Epithelial cell of proximal tubule (primary cell): ENCODE data around the gene PIK3CB. TPM values are rescaled to one million over a fixed set of nuclear protein-coding genes. Genes with fewer than 3 reads are reported as not detected.
"Not testable (repeated sequence)": the region's sequence is repeated elsewhere in the genome, so short reads cannot be mapped to it uniquely, and the experiment has no call there.

Experiments
- DNase-seq: peaks from one replicate; pipeline ENCODE4 v3.0.0-alpha.2; 2011; ENCODE audit warnings: low read depth
- H3K4me3 ChIP-seq: 2 replicates; pipeline ENCODE4 v1.5.1; 2011; ENCODE audit warnings: low read depth, mild to moderate bottlenecking, low read length
- total RNA-seq: library from RNA; depleted of rRNA; stranded (reverse); fragments of >200 nt; gene quantifications from 2 replicates; pipeline ENCODE4 v1.2.3, GENCODE V29; 2015
- TF ChIP-seq, protein P1 (sequence below): conservative IDR thresholded peaks from 2 replicates; pipeline ENCODE4 v1.5.1; 2012; ENCODE audit warnings: low read depth, mild to moderate bottlenecking, low read length

The PIK3CB gene
- total RNA-seq, 1 donor from 2014 or later, result 9.1 TPM

DNA sequence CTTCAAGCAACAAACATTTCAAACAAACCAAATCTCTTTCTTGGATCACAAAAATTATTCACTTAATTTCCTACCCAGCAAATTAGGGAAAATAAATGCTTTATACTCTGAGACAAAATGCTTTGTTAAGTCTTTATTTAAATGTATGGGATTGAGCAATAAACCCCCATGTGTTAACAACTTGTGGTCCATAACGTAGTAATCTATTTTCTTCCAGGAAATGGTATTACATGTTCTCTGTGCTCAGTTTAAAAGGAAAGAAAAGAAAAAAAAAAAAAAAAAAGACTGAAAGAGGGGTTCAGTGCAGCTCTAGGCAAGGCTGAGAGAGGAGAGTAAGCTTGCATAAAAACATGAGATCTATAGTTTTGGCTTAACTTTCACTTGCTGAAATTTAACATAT, 102.3 kb downstream of the PIK3CB start:
- no peak overlapping the region for H3K4me3 ChIP-seq
- TF ChIP-seq, protein P1, sequence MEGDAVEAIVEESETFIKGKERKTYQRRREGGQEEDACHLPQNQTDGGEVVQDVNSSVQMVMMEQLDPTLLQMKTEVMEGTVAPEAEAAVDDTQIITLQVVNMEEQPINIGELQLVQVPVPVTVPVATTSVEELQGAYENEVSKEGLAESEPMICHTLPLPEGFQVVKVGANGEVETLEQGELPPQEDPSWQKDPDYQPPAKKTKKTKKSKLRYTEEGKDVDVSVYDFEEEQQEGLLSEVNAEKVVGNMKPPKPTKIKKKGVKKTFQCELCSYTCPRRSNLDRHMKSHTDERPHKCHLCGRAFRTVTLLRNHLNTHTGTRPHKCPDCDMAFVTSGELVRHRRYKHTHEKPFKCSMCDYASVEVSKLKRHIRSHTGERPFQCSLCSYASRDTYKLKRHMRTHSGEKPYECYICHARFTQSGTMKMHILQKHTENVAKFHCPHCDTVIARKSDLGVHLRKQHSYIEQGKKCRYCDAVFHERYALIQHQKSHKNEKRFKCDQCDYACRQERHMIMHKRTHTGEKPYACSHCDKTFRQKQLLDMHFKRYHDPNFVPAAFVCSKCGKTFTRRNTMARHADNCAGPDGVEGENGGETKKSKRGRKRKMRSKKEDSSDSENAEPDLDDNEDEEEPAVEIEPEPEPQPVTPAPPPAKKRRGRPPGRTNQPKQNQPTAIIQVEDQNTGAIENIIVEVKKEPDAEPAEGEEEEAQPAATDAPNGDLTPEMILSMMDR, result no peak
- no peak for DNase-seq

DNA sequence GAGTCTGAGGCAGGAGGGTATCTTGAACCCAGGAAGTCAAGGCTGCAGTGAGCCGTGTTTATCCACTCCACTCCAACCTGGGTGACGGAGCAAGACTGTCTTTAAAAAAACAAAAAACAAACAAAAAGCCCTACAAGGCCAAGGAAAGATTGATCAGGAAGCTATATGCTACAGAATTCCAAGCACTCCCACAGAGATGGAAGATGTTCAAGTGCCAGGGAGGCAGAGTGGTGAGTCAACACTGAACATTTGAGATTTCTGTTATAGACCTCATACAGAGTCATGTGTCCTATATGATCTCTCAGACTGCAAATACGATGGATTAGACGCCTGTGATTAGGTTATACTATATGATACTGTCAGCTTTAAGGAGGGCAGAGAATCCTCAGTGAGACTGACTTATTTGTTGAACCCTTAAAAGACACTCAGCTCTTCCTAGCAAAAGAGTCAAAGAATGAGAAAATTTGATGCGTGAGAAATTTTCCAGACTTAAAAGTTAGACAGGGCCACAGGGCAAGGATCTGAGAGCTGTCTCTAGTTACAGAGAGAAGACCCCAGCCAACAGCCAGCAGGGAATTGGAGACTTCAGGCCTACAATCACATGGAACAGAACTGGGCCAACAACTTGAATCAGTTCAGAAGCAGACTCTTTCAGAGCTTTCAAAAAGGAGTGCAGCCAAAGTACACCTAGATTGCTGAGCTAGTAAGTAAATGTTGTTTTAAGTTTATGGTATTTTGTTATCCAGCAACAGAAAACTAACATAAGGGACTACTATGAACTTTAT, 107.6 kb downstream of the PIK3CB start:
- DNase-seq, result no peak
- H3K4me3 ChIP-seq, result no peak overlapping the region
- TF ChIP-seq, protein P1, result no peak

DNA sequence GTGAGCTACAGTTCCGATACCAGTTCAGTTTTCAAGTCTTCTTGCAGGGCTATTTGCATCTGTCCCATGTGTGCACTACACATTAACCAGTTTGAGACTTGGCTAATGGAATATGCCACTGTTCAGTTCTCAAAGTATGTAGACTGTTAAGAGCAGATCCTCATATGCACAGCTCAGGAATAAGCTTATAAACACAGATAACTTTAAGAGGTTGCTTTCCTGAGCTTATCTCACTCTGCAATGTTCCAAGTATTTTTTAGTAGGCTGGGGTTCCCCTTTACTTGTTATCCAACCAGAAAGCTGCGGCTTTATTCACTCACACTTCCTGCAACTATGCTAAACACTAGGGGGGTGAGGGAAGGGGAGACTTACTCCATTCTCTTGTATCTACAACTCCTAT, 108.7 kb downstream of the PIK3CB start:
- not testable (repeated sequence) for DNase-seq, H3K4me3 ChIP-seq

DNA sequence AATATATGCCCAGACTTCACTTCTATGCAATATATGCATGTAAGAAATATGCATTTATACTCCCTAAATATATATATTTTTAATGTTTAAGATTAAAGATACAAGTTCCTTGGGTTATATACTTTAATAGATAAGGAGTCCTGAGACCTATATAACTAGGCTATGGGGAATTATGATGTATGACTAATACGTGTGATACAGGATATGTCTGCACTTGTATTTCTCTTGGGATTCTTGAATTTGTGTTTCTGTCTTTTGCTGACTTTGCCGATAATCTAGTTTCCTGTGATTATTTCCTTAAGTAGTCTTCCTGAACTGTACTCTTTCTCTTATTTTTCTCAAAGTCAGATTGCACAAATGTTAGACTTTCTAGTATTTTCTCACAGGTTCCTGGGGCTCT, 109.6 kb downstream of the PIK3CB start:
- H3K4me3 ChIP-seq, result no peak overlapping the region

DNA sequence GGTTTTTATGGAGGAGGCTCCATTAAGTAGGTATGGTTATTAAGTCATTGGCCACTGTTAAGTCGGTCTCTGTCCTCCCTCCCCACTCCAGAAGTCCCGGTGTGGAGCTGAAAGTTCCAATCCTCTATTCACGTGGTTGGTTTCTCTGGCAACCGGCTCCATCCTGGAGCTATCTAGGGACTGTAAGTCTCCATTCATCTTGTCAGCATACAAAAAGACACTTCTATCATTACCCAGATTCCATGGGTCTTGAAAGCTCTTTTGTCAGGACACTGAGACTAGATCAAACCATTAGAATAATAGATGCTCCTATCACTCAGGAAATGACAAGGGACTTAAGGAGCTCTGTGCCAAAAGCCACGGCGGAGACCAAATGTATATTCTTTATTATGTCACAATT, 110.3 kb downstream of the PIK3CB start:
- H3K4me3 ChIP-seq, result no peak overlapping the region
- TF ChIP-seq, protein P1, result no peak
- DNase-seq, result no peak

More for the DNA sequence above, 109.6 kb downstream of the PIK3CB start:
- TF ChIP-seq, protein P1, result no peak
- no peak for DNase-seq

DNA sequence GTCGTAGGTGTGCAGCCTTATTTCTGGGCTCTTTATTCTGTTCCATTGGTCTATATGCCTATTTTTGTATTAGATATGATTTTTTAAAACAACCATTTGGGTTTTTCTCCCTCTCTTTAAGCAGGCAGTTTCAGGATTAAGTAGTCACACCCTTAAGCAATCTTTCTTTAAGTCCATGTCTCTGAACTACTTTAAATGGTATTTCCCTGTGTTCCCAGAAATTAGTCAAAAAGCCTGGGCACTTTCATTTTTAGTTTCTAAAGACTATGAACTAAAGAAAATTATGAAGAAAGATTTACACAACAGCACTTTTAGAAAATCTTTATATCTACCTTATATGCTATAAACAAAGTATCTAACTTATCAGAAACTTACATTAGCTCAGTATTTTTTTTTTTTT, 115.9 kb downstream of the PIK3CB start:
- no peak overlapping the region for H3K4me3 ChIP-seq
- no peak for DNase-seq
- TF ChIP-seq, protein P1, result no peak

DNA sequence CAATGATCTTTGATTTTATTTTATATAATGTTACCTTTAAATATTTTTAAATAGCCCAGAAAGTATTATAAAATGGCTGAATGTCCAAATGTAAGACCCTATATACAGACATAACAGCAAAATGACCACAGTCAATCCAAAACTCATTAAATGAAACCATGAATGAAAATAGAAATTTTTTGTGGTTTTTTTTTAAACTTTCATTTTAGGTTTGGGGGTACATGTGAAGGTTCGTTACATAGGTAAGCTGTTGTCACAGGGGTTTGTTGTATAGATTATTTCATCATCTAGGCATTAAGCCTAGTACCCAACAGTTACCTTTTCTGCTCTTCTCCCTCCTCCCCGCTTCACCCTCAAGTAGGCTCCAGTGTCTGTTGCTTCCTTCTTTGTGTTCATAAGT, 117.4 kb downstream of the PIK3CB start:
- H3K4me3 ChIP-seq, result no peak overlapping the region
- TF ChIP-seq, protein P1, result no peak
- DNase-seq, result no peak
